HepG2 (cell line): ENCODE data around the gene CCDC142. TPM values are rescaled to one million over a fixed set of nuclear protein-coding genes. Genes with fewer than 3 reads are reported as not detected.
A peak's percentile ranks its signal among the peaks of the same experiment; 100 is the strongest.

Experiments used
- ATF6 ChIP-seq: sonication (generic); formaldehyde crosslinking; conservative IDR thresholded peaks from 2 replicates; pipeline ENCODE4 v1.4.0; 2020; ENCODE audit warnings: missing genetic modification reagents
- ATM ChIP-seq: fragments of 450-650 bp; IDR thresholded peaks from 2 replicates; pipeline ENCODE4 v1.7.1; 2017; ENCODE audit warnings: mild to moderate bottlenecking, borderline replicate concordance
- CCDC6 ChIP-seq: sonication (generic); formaldehyde crosslinking; IDR thresholded peaks from 2 replicates; pipeline ENCODE4 v1.8.1; 2022; ENCODE audit warnings: mild to moderate bottlenecking, missing genetic modification reagents, moderate library complexity
- FOXM1 ChIP-seq: sonication (generic); formaldehyde crosslinking; IDR thresholded peaks from 2 replicates; pipeline ENCODE4 v1.5.0; 2020; ENCODE audit warnings: missing genetic modification reagents
- FOXP1 ChIP-seq, 2 experiments: fragments of 450-650 bp in 1 of 2; IDR thresholded peaks; 2 replicates each; pipeline ENCODE4 v1.6.1; 2017 to 2018; ENCODE audit warnings: antibody characterized with exemption in 1 of 2
- HOXA3 ChIP-seq: sonication (generic); formaldehyde crosslinking; IDR thresholded peaks from 2 replicates; pipeline ENCODE4 v1.5.0; 2020; ENCODE audit warnings: missing genetic modification reagents
- MZF1 ChIP-seq: sonication (generic); formaldehyde crosslinking; IDR thresholded peaks from 2 replicates; pipeline ENCODE4 v1.8.1; 2023; ENCODE audit warnings: mild to moderate bottlenecking, missing genetic modification reagents, borderline replicate concordance
- NFKBIZ ChIP-seq: IDR thresholded peaks from 2 replicates; pipeline ENCODE4 v1.6.1; 2018; ENCODE audit warnings: missing genetic modification reagents, missing compliant biosample characterization
- RXRA ChIP-seq: sonication (generic); formaldehyde crosslinking; IDR thresholded peaks from 2 replicates; pipeline ENCODE4 v1.5.1; 2020; ENCODE audit warnings: missing genetic modification reagents
- SAFB2 ChIP-seq: sonication (generic); formaldehyde crosslinking; IDR thresholded peaks from 2 replicates; pipeline ENCODE4 v1.5.1; 2020; ENCODE audit warnings: missing genetic modification reagents, low read depth, mild to moderate bottlenecking, borderline replicate concordance
- STAG1 ChIP-seq: sonication (generic); formaldehyde crosslinking; IDR thresholded peaks from 2 replicates; pipeline ENCODE4 v1.4.0; 2020; ENCODE audit warnings: missing genetic modification reagents
- ZNF101 ChIP-seq: sonication (generic); formaldehyde crosslinking; IDR thresholded peaks from 2 replicates; pipeline ENCODE4 v1.4.0; 2020; ENCODE audit warnings: mild to moderate bottlenecking, low read depth, missing genetic modification reagents, borderline replicate concordance
- ZNF280D ChIP-seq: sonication (generic); formaldehyde crosslinking; IDR thresholded peaks from 2 replicates; pipeline ENCODE4 v1.5.1; 2020; ENCODE audit warnings: mild to moderate bottlenecking, missing genetic modification reagents
- ZNF496 ChIP-seq: sonication (generic); formaldehyde crosslinking; IDR thresholded peaks from 2 replicates; pipeline ENCODE4 v1.8.1; 2023; ENCODE audit warnings: mild to moderate bottlenecking, moderate library complexity, missing genetic modification reagents; ENCODE audit not compliant: insufficient replicate concordance
- ZNF501 ChIP-seq: sonication (generic); formaldehyde crosslinking; IDR thresholded peaks from 2 replicates; pipeline ENCODE4 v1.5.1; 2020; ENCODE audit warnings: mild to moderate bottlenecking, moderate library complexity, missing genetic modification reagents
- ZNF800 ChIP-seq: sonication (generic); formaldehyde crosslinking; IDR thresholded peaks from 2 replicates; pipeline ENCODE4 v1.4.0; 2020; ENCODE audit warnings: missing genetic modification reagents
- ZNF816 ChIP-seq: sonication (generic); formaldehyde crosslinking; IDR thresholded peaks from 2 replicates; pipeline ENCODE4 v1.8.0; 2022; ENCODE audit warnings: missing genetic modification reagents, mild to moderate bottlenecking, borderline replicate concordance
- ZNF883 ChIP-seq: sonication (generic); formaldehyde crosslinking; IDR thresholded peaks from 2 replicates; pipeline ENCODE4 v1.5.1; 2020; ENCODE audit warnings: mild to moderate bottlenecking, missing genetic modification reagents; ENCODE audit errors: not compliant biosample characterization
- polyA plus RNA-seq, 8 experiments: library from polyadenylated mRNA; depleted of rRNA in 3 of 8; stranded (reverse) in 7 of 8; unstranded in 1 of 8; fragments of >200 nt; fragmentation: Illumina TruSeq in 4 of 8; extraction: Trizol in 4 of 8; gene quantifications; 2 replicates each; pipeline versions ENCODE4 v1.2.1 to v1.2.3, GENCODE V29; 2011 to 2016; ENCODE audit warnings: low read depth in 4 of 8, missing spikeins in 1 of 8, mixed read lengths in 1 of 8; ENCODE audit not compliant: insufficient read depth in 1 of 8
- total RNA-seq, 5 experiments: library from RNA; depleted of rRNA; stranded (reverse); fragments of >200 nt; fragmentation: Illumina TruSeq; extraction: Trizol; gene quantifications; 2 replicates each; pipeline ENCODE4 v1.2.3, GENCODE V29; 2016; ENCODE audit warnings: low read depth in 1 of 5

The CCDC142 gene
- total and polyA plus RNA-seq, 2 of the 13 experiments (the other 11 are each of a cell fraction or from before 2014, with no cell fraction given): 14.7 to 30.4 TPM

DNA sequence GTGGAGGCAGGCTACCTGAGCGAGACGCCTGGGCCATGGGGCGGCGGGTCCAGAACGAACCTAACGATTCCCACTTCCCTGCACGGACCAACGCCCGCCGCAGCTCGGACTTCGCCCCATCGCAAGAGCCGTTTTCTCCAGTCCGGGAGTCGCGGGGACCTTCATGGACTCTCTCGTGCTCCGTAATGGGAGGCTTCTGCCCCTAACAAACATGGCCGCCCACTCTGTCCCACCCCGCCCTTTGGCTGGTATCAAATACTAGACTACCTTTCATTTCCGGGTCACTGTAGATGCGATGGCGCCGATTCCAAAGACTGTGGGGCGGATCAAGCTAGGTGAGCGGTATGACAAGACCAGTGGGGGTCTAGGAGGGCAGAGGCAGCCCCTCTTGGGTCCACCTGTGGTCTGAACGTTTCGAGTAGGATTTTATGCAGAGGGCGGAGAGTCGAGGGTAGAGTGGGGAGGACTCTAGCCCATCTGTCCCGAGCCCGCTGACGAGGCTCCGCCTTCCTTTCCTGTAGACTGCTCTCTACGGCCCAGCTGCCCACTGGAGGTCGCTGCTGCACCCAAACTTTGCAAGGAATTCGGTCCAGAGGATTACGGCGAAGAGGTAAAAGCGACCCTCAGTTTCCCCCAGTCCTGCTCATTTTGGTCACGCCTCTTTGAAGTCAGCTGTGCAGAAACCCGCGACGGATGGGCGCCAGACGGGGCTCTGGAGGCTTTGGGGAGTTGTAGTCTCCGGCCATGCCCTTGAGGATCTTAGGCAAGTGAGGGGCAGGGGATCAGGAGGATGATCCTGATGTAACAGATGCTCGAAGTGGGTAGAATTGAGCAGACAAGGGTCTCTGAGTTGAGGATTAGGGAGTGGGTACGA is at the start of gene CCDC142, which contains the start of gene TTC31 (continued):
- TF ChIP-seq ZNF800 (CRISPR knock-in tag) (peak; percentile 19; the same call in 1 of the 2 replicates), HOXA3 (CRISPR knock-in tag) (peak; percentile 97), FOXM1 (CRISPR knock-in tag) (no peak), ATF6 (CRISPR knock-in tag) (no peak), ZNF496 (CRISPR knock-in tag) (no peak), SAFB2 (CRISPR knock-in tag) (peak; percentile 21), MZF1 (CRISPR knock-in tag) (no peak), RXRA (peak; percentile 86), ZNF280D (CRISPR knock-in tag) (peak; percentile 63), STAG1 (CRISPR knock-in tag) (peak; percentile 90), ZNF501 (CRISPR knock-in tag) (peak; percentile 99), ZNF101 (CRISPR knock-in tag) (no peak), ATM (no peak), NFKBIZ (peak; percentile 29), ZNF883 (CRISPR knock-in tag) (peak; percentile 81), FOXP1 (IDR thresholded peaks at IDR 0.05) (no peak), FOXP1 (CRISPR knock-in tag; IDR thresholded peaks at IDR 0.05) (0 out of 2 replicates have a peak, but pooled peaks have one; percentile 4), CCDC6 (CRISPR knock-in tag) (peak; percentile 82), ZNF816 (CRISPR knock-in tag) (peak; percentile 75; the same call in 1 of the 2 replicates)
